Pons (tissue), 1 donor: Measurements from ENCODE around the gene TST.

Source experiments
- DNase-seq: peaks from one replicate; pipeline ENCODE4 v3.0.0-alpha.2; 2016; ENCODE audit warnings: low spot score

Gene TST

DNA sequence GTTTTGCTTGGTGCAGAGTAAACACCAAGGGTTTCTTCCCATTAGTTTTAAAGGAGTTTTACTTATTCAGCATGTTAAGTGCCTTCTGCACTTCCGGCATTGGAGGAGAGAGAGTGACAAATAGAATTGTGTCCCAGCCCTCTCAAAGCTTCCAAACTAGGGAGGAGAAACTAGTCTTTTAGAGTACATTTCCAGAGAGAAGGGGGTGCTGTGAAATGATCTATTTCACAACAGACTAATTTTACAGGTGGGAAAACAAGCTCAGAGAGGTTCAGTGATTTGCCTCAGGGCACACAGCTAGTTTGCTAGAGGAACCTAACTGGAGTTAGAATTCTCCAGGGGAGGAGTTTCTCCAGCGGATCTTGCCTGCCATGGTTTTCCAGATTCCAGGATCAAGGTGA, 12.9 kb upstream of the TST start:
- DNase-seq: no peak

DNA sequence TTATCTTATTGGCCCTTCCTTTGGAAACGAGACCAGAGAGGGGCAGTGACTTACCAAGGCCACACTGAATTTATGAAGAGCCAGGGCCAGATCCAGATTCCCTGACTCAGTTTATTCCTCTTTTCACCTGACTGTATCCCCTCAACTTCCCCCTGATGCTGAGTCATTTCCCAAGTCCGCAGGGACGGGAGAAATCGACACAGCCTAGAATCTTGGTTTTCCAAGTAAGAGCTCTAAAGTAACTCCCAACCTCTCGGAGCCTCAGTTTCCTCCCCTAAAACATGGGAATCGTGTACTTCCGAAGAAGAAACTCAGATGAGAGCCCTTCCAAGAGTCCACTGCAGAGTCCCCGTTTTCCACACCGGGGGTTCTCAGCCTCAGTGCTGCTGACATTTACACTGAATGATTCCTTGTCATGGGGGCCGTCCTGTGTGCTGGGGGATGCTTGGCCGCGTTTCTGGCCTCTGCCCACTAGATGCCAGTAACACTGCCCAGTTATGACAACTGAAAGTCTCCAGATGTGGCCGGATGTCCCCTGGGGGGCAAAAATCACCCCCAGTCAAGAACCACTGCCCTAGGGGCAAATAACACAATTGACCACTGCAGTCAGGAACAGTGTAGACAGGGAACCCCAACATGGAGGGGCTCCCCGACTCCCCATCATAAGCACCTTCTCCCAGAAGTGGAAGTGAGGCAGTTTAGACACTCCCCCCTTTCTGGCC, 11.5 kb upstream of the TST start:
- no peak for DNase-seq

DNA sequence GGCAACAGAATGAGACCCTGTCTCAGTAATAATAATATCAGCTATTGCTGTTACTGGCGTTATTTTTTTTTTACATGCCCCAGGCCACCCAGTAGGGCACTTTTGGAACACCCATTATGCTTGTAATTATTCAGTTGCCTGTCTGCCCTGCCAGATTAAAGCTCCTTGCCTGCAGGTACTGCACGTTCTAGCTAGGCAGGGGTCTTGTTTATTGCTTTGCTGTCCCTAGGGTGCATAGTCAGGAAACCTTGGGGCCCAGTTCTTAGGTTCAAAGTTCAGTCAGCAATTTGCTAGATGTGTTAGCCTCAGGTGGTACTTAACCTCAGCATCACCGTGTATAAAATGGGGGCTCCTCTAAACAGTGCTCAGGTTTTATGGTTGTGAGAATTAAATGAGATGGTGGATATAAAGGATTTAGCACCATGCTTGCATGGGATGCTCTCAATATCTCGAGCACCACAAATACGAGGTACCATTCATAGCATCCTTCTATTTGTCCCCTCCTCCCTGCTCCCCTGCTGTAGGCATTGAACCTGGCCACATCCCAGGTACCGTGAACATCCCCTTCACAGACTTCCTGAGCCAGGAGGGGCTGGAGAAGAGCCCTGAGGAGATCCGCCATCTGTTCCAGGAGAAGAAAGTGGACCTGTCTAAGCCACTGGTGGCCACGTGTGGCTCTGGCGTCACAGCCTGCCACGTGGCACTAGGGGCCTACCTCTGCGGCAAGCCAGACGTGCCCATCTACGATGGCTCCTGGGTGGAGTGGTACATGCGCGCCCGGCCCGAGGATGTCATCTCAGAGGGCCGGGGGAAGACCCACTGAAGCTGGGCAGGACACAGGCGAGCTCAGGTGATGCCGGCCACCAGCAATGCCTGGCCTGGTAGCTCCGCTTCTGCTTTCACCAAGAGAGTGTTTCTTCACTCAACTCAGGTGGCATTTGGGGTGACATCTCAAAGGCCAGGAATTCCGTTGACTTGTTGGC, 9.7 kb upstream of the TST start:
- DNase-seq: no peak

DNA sequence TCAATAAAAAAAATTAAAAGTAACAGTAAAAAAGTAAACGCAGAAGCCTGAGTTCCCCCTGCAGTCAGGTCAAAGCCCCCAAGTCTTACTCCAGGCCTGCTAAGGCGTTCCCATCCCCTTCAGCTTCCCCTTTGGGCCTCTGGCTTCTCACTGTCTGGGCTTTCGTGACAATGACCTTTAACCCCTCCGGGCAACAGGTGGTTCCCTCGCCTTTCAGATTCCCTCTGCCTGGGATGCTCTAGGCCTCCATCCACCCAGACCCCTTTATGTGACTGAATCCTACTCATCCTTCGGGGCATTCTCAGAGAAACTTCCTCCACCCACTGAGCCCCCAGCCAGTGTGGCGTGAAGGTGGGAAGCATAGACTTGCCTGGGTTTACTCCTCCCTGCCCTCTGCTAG, 8.3 kb upstream of the TST start:
- DNase-seq: no peak

DNA sequence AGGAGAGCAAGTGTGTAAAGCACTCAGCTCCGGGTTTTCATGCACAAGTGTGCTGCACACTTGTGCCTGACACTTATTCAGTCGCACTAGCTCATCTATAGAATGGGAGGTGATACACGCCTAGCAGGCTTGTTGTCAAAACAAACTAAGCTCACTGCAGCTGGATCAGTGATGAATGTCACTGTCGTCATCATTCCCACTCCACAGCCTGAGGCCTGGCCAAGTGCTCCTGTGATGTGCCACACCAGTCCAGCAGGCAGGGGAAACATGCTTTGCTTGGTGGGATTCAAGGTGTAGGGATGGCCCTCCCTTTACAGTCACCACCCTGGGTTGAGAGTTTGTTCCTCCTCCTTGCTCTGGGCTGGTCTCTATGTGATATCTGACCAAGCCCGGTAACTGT, 7.1 kb upstream of the TST start:
- DNase-seq: peak; percentile 45

DNA sequence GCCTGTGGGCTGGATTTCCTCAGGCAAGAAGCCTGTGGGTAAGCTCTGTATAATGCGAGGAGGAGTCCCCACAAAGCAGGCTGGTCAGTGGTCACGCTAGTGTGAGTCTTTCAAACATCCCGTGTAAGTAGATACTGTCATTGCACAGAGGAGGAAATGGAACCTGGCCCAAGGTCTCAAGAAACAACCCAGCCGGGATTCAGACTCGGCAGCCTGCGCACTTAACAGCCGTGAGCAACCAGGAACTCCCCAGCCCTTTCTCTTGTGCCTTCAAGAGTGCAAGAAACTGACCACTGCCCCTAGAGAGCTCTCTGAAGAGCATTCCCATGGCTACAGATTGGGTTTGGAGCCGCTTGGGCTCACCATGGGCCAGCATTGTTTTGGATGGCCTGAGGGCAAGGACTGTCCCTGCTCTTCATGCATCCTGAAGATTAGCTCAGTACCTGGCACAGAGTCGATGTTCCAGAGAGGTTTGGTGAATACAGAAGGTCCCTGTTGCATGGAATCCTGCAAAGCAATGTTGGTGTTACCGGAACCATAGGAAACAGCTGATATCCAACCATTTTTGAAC, 6.3 kb upstream of the TST start:
- no peak for DNase-seq

DNA sequence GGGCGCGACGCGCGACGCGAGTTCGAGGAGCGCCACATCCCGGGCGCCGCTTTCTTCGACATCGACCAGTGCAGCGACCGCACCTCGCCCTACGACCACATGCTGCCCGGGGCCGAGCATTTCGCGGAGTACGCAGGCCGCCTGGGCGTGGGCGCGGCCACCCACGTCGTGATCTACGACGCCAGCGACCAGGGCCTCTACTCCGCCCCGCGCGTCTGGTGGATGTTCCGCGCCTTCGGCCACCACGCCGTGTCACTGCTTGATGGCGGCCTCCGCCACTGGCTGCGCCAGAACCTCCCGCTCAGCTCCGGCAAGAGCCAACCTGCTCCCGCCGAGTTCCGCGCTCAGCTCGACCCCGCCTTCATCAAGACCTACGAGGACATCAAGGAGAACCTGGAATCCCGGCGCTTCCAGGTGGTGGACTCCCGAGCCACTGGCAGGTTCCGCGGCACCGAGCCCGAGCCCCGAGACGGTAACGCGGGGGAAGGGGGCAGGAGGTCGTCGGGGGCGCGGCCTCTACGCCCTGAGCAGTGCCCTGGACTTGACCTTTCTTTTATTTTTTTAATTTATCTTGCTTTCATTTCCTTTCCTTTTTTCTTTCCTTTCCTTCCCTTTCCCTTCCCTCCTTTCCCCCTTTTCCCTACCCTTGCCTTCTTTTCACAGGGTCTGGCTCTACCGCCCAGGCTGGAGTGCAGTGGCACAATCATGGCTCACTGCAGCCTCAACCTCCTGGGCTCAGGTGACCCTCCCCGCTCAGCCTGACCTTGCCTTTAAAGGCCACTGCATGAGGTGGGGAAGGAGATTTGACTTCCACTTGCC, 5.3 kb upstream of the TST start:
- no peak for DNase-seq

DNA sequence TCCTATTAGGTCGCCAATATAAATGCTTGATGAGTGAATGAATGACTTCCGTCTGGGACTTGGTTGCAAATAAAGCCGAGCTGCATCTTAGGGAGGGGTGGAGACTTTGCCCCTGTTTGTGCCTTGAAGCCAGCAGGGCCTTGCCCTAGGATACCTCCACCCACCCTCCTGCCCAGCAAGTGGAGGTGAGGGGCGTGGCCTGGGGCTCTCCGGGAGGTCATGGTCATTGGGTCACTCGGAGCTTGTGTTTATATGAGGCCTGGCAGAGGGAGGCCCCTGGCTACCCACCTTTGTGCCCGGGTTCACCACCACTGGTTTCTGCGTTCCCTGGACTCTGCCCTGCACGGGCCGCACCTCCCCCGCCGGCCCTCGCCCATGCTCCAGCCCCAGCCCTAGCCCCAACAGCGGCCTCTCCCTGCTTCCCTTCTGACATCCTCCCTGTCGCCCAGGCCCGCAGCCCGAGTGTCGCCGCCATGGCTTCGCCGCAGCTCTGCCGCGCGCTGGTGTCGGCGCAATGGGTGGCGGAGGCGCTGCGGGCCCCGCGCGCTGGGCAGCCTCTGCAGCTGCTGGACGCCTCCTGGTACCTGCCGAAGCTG, 4.6 kb upstream of the TST start:
- no peak for DNase-seq

DNA sequence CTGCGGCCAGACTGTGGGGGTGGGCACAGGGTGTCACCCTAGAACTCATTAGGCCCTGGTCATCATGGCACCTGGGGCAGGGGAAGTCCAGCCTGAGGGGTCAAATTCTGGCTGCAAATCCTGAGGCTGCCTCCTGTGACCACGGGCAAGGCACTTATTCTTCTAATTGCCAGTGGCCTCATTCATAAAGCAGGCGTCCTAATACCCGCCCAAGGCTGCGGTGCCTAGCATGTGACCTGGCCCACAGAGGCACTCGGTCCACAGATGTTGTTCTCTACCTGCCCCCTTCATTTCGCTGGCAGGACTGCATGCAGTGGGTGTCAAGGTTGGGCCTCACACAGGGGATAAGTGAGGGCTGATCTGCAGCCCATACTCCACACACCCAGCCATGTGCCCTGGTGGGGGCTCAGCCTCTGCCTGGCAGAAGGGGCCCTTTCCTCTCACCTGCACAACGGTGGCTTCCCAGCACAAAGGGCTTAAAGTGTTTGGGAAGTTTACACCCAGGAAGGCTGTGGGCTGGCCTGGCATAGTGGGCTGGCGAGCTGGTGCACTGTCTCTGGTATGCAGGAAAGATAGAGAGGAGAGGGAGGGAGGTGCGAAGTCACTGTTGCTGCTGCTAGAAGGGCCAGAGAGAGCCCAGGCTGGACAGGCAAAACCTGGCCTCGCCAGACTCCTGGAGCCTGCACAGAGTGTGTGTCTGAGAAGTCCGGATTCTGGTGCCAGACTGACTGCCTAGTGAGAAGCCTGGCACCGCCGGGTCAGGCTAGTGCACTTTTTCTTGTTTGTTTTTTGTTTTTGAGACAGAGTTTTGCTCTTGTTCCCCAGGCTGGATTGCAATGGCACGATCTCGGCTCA, 3.5 kb upstream of the TST start:
- peak; percentile 49 for DNase-seq

DNA sequence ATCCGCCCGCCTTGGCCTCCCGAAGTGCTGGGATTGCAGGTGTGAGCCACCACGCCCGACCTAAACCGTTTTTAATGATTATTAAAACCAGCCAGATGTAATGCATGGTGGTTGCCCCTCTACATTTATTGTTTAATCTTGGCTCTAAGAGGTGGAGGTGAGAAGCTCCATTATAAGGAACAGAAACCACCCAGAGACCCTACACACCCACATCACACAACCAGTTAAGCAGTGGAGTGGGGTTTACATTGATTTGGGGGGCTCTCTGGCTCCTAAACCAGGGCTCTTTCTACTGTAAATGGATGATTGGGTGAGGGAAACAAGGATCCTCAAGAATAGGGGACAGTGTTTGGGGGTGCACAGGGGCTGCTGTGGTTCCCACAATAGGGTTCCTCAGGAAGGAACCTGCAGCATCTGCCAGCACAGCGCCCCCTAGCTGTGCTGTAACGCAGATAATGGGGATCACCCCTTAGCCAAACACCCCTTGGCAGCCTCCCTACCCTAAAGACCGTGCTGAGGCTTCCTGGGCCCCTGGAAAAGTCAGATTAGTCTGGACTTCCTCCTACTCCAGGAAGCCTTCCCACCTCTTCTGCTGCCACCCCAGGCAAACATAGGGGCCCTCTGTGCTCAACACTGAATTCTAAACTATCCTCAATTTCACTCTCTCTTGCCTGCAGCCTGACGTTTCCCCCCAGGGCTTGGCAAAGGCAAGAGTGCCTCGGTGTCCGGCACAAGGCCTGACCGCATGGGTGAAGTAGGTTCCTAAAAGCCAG, 2.6 kb upstream of the TST start:
- DNase-seq: peak; percentile 57

DNA sequence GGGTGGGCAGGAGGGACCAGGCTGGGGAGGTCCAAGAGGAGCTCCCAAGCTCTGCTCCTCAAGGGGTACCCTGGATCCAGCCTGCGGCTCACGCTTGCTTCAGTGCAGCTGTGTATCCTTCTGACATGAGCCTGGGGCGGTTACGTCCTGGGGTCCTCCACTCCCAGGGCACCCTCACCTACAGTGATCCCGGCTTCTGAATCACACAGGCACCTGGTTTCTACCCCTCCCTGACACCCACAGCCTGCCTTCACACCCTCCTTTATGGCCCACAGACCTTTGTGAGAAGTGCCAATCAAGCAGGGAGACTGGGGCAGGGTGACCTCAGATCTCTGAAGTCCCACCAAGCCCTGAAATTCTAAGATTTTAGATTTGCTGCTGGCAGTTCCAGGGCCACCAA, 1.8 kb upstream of the TST start:
- no peak for DNase-seq

DNA sequence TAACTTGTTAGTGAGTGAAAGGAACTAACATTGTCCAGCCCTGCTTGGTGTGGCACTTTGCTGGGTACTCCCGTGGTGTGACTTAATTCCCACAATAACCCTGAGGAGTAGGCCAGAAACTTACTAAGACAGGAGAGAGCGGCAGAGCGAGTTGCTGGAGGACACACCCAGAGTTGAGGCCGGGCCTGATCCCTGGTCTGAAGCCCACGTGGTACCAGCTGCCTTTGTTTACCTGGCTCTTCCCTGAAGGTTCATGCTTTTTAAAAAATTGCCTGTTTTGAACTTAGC, 889 bp upstream of the TST start:
- peak; percentile 50 for DNase-seq

DNA sequence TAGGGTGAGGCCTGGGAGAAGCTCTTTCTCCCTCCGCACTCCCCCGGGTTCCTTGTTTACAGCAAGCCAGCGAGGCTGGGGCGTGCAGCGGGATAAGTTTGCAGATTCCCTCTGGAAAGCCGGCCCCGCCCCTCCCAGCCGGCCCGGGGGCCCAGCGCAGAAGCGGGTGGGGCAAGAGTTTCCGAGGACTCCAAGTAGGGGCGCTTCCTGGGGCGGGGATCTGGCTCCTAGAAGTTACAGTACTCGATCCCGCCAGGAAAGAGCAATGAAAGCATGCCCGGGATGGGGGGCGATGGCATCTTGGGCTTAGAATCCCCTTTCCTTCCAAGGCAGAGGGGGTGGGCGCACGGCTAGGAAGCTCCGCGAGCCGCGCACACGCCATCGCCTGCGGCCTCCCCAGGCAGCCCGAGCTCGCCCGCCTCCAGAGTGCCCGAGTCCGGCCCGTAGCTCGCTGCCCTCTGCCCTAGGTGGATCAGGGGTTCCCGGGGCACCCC, 385 bp downstream of the TST start:
- no peak for DNase-seq

DNA sequence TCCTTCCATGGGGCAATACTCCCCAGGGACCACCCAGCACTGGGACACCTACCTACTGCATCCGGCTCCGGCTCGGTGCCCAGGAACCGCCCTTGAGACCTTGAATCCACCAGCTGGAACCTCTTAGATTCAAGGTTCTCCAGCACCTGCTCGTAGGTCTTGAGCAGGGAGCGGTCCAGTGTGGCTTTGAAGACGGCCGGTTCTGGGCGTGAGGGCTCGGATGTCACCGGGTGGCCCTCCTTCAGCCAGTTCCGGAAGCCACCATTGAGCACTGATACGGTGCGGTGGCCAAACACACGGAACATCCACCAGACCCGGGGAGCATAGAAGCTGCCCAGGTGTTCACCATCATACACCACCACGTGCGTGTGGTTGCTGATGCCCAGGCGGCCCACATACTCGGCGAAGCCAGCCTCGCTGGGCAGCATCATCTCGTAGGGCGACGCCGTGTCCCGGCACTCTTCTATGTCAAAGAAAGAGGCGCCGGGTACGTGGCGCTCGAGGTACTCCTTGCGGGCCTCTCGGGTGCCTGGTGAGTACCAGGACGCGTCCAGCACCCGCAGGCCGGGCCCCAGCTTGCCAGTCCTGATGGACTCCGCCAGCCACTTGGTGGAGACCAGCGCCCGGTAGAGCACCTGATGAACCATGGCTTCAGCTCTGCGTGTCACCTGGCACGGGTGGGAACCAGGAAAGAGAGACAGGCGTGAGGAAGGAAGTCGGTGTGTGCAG, 997 bp downstream of the TST start:
- DNase-seq: no peak

DNA sequence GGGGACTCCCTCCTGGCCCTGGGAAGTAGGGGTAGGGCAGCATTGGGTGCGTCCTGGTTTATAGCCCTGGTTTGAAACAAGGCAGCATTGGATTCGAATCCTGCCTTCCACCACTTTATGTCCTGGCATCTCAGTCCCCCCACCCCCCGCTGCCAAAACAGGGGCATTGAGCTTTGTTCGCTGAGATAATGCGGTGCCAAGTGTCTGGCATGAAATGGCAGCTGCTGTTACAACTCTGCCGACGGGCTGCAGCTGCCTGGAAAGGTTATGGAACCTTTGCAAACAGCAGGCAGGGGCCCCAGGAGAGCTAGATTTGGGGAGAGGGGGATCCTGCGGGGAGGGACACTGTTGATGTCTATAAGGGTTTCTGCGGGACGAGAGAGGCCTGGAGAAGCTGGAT, 1.9 kb downstream of the TST start:
- DNase-seq: no peak

DNA sequence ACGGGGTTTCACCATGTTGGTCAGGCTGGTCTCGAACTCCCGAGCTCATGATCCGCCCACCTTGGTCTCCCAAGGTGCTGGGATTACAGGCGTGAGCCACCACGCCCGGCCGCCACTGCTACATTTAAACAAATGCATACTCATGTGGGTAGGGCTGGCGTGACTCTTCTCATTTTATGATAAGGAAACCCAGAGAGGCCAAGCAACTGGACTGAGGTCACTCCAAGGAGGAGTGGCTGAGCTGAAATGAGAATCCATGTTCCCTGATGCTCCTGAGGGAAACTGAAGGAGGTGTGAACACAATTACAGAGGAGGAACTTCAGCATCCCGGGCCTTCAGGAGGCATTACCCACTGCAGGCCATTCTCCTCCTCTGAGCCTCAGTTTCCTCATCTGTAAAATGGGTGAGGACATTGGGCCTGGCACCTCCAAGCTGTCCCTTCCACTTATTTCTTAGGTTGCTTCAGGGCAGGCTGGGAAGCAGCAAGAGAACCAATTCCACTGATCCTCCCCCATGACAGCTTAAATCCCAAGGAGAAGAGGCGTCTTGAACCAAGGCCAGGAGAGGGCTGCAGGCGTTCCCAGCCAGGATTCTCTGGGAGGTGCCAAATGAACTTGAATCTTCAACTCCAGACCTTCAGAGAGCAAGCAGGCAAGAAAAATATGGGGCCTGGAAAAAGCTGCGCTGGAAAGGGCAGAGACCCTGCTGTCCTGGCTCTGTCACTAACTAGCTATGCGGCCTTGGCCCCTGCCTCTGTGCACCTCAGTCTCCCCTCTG, 2.9 kb downstream of the TST start:
- DNase-seq: no peak

DNA sequence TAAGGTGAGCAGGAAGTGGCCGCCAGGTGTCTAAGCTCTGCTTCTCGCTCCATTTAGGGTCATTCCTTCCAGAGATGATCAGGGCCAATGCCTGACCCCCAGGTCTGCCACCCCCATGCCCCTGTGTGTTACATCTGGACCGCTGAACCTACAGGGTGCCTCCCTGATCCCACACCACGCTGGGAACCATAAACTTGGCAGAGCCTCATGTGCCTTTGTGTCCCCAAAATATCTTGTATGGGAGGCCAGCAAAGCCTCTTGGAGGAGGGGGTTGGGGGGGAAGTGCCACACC, 3.7 kb downstream of the TST start:
- no peak for DNase-seq

DNA sequence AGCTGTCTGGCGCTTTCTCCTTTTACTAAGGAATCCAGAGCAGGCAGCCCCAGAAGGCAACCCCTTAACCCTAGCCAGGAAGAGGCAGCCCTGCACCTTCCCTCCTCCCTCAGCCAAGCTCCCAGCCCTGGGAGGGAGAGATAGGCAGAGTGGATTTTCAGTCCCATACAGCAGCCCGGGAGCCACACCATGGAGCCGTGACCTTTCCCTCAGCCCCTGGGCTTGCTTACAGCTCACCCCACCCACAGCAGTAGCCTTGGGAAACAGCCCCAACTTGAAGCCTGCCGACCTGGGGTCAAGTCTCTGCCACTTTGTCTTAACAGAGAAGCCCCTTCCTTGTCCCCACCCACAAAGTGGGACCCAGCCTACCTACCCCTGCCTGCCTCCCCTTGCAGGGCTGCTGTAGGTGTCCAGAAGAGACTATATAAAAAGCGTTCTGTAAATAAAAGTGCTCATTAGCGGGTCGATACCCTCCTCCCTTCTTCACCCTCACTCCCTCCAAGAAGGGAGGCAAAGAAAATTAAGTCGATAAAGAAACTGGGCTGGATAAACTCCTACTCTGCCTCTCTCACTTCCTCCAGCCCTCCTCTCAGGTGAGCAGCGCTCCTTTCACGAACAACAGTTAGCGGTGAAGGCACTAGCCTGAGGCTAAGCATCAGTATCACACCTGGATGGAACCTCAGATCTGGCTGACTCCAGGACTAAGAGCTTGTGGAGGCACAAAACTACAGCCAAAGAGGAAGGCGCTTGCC, 4.2 kb downstream of the TST start:
- no peak for DNase-seq
